Smooth muscle cell (in vitro differentiated cells): ENCODE measurements around the gene ATP10A. TPM values are rescaled to one million over a fixed set of nuclear protein-coding genes. Genes with fewer than 3 reads are reported as not detected.

ENCODE experiments used
- DNase-seq: peaks from one replicate; lab custom pipeline; 2025; ENCODE audit not compliant: unreplicated experiment; lab: John Stamatoyannopoulos, UW
- H2AFZ ChIP-seq: fragments of 200-600 bp; sonication (generic); 2 replicates; pipeline ENCODE4 v1.6.0; 2016; ENCODE audit warnings: antibody characterized with exemption, low read depth, mild to moderate bottlenecking
- H3F3A ChIP-seq: fragments of 200-600 bp; sonication (generic); 2 replicates; pipeline ENCODE4 v1.6.0; 2017; ENCODE audit warnings: antibody characterized with exemption, low read depth
- H3K27ac ChIP-seq: fragments of 200-600 bp; sonication (generic); 2 replicates; pipeline ENCODE4 v1.5.1; 2016; ENCODE audit warnings: low read depth, mild to moderate bottlenecking
- H3K27me3 ChIP-seq: fragments of 200-600 bp; sonication (generic); 2 replicates; pipeline ENCODE4 v1.6.1; 2016; ENCODE audit warnings: low read depth, mild to moderate bottlenecking
- H3K36me3 ChIP-seq: fragments of 200-600 bp; sonication (generic); 2 replicates; pipeline ENCODE4 v1.5.1; 2016; ENCODE audit warnings: low read depth
- H3K4me1 ChIP-seq: fragments of 200-600 bp; sonication (generic); 2 replicates; pipeline ENCODE4 v1.5.1; 2016; ENCODE audit warnings: low read depth
- H3K4me2 ChIP-seq: fragments of 200-600 bp; sonication (generic); 2 replicates; pipeline ENCODE4 v1.6.0; 2016; ENCODE audit warnings: mild to moderate bottlenecking
- H3K4me3 ChIP-seq: fragments of 200-600 bp; sonication (generic); 2 replicates; pipeline ENCODE4 v1.5.1; 2016; ENCODE audit warnings: mild to moderate bottlenecking
- H3K79me2 ChIP-seq: fragments of 200-600 bp; sonication (generic); 2 replicates; pipeline ENCODE4 v1.6.0; 2016; ENCODE audit warnings: low read depth, mild to moderate bottlenecking
- H3K9ac ChIP-seq: fragments of 200-600 bp; sonication (generic); 2 replicates; pipeline ENCODE4 v1.6.0; 2016; ENCODE audit warnings: low read depth
- H3K9me3 ChIP-seq: fragments of 200-600 bp; sonication (generic); replicated peaks from 2 replicates; pipeline ENCODE4 v1.5.1; 2016; ENCODE audit warnings: low read depth
- H4K20me1 ChIP-seq: fragments of 200-600 bp; sonication (generic); 2 replicates; pipeline ENCODE4 v1.6.0; 2016; ENCODE audit warnings: low read depth
- CTCF ChIP-seq: fragments of 200-600 bp; sonication (generic); IDR thresholded peaks from 2 replicates; pipeline ENCODE4 v1.5.1; 2017; ENCODE audit warnings: borderline replicate concordance, mild to moderate bottlenecking, antibody characterized with exemption; ENCODE audit not compliant: insufficient read depth, poor library complexity, severe bottlenecking
- WGBS: methylation state at CpG from one replicate; pipeline ENCODE4 v1.1.7; 2016; ENCODE audit warnings: low lambda C conversion rate; 5-methylcytosine and 5-hydroxymethylcytosine counted together
- polyA plus RNA-seq: library from polyadenylated mRNA; unstranded; fragments of >200 nt; fragmentation: Nextera tagmentation; extraction: Ambion mirVana; gene quantifications from 2 replicates; pipeline ENCODE4 v1.2.1, GENCODE V29; 2016
- total RNA-seq: library from RNA; depleted of rRNA; stranded (reverse); fragments of >200 nt; gene quantifications from 2 replicates; pipeline ENCODE4 v1.2.3, GENCODE V29; 2014

Gene ATP10A
- total and polyA plus RNA-seq, 2 experiments from 2014 or later: 10.6 to 12.3 TPM

- WGBS: 84% methylated on average over 14 of the region's 14 CpGs
- Histone ChIP-seq H3K36me3 (no peaks in the 10 kb centered on the region), H3K4me3 (no peak overlapping the region), H3K4me1 (no peaks in the 10 kb centered on the region), H3K9me3 (no peaks in the 10 kb centered on the region), H3F3A (no peaks in the 10 kb centered on the region), H3K79me2 (no peaks in the 10 kb centered on the region), H4K20me1 (no peaks in the 10 kb centered on the region), H3K27me3 (no peaks in the 10 kb centered on the region), H3K4me2 (no peak overlapping the region), H2AFZ (no peak overlapping the region), H3K9ac (no peak overlapping the region), H3K27ac (no peak overlapping the region)
- DNase-seq: no peak
- TF ChIP-seq CTCF: no peak
These were observed 145.5 kb downstream of the ATP10A start for GRCh38 chr15:25717457-25718168.

GRCh38 chr15:25717127-25717456 is 146.0 kb downstream of the ATP10A start:
- Histone ChIP-seq H3K4me1 (no peaks in the 10 kb centered on the region), H2AFZ (no peak overlapping the region), H4K20me1 (no peaks in the 10 kb centered on the region), H3K79me2 (no peaks in the 10 kb centered on the region), H3K9ac (no peak overlapping the region), H3K27ac (no peak overlapping the region), H3K4me2 (no peak overlapping the region), H3F3A (no peaks in the 10 kb centered on the region), H3K36me3 (no peaks in the 10 kb centered on the region), H3K9me3 (no peaks in the 10 kb centered on the region), H3K27me3 (no peaks in the 10 kb centered on the region), H3K4me3 (no peak overlapping the region)
- WGBS: 69% methylated on average over 3 of the region's 3 CpGs
- no peak for DNase-seq
- TF ChIP-seq CTCF: no peak

GRCh38 chr15:25716414-25717126 is 146.6 kb downstream of the ATP10A start:
- no peak for TF ChIP-seq CTCF
- Histone ChIP-seq H4K20me1 (no peaks in the 10 kb centered on the region), H3K27me3 (no peaks in the 10 kb centered on the region), H3K4me2 (no peak overlapping the region), H3F3A (no peaks in the 10 kb centered on the region), H3K27ac (no peak overlapping the region), H3K9me3 (no peaks in the 10 kb centered on the region), H2AFZ (no peak overlapping the region), H3K36me3 (no peaks in the 10 kb centered on the region), H3K79me2 (no peaks in the 10 kb centered on the region), H3K4me1 (no peaks in the 10 kb centered on the region), H3K9ac (no peak overlapping the region), H3K4me3 (no peak overlapping the region)
- 95% methylated on average over 21 of the region's 21 CpGs for WGBS
- DNase-seq: no peak
